Gastrocnemius medialis (tissue), 4 donors: ENCODE measurements around the gene BTRC. TPM values are rescaled to one million over a fixed set of nuclear protein-coding genes. Genes with fewer than 3 reads are reported as not detected.

Experiments
- ATAC-seq, 2 donors: fragments of 150-250 bp; one replicate each; pipeline ENCODE4 v1.9.1; 2016
- DNase-seq, 2 donors: peaks; one replicate each; pipeline ENCODE4 v3.0.0-alpha.2; 2019
- H3K27ac ChIP-seq, 4 donors: fragments of 200-600 bp; sonication (generic); 1 replicate in 1 of 4; 2 replicates in 3 of 4; pipeline ENCODE4 v1.5.1; 2016 to 2018; ENCODE audit warnings: mild to moderate bottlenecking in 2 of 4, moderate library complexity in 1 of 4
- H3K27me3 ChIP-seq, 3 donors: fragments of 200-600 bp; sonication (generic) in 2 of 3; 1 replicate in 1 of 3; 2 replicates in 2 of 3; pipeline versions ENCODE4 v1.5.1 to v1.6.0; 2016 to 2019; ENCODE audit warnings: mild to moderate bottlenecking in 1 of 3, moderate library complexity in 1 of 3
- H3K36me3 ChIP-seq, 2 donors: fragments of 200-600 bp; sonication (generic) in 1 of 2; one replicate each; pipeline ENCODE4 v1.5.1; 2017 to 2018
- H3K4me1 ChIP-seq, 2 donors: fragments of 200-600 bp; sonication (generic) in 1 of 2; one replicate each; pipeline ENCODE4 v1.5.1; 2016 to 2017; ENCODE audit warnings: mild to moderate bottlenecking in 2 of 2
- H3K4me3 ChIP-seq, 4 donors: fragments of 200-600 bp; sonication (generic) in 3 of 4; 1 replicate in 1 of 4; 2 replicates in 3 of 4; pipeline ENCODE4 v1.5.1; 2016 to 2019; ENCODE audit warnings: mild to moderate bottlenecking in 2 of 4
- H3K9me3 ChIP-seq, 3 donors: fragments of 200-600 bp; sonication (generic) in 2 of 3; 1 replicate in 1 of 3; 2 replicates in 2 of 3; pipeline ENCODE4 v1.5.1; 2016 to 2019
- CTCF ChIP-seq, 5 experiments: fragments of 450-650 bp in 3 of 5; fragments of 200-600 bp in 2 of 5; sonication (generic) in 2 of 5; IDR thresholded peaks in 4 of 5; conservative IDR thresholded peaks in 1 of 5; 1 replicate in 4 of 5; 2 replicates in 1 of 5; pipeline ENCODE4 v1.5.1; 2016 to 2019; ENCODE audit warnings: antibody characterized with exemption in 5 of 5, mild to moderate bottlenecking in 3 of 5, moderate library complexity in 3 of 5
- POLR2A ChIP-seq, 2 donors: fragments of 450-650 bp; IDR thresholded peaks; one replicate each; pipeline ENCODE4 v1.6.1; 2017; ENCODE audit warnings: antibody characterized with exemption in 2 of 2, mild to moderate bottlenecking in 2 of 2, moderate library complexity in 2 of 2
- in situ Hi-C, 4 donors: fragments of 200-750 bp; cut with MboI; loops; one replicate each; pipeline versions ENCODE4 v1.15.0 to v1.8.0; 2017; ENCODE audit warnings: low sequenced_read_pairs in 4 of 4
- intact Hi-C: fragments of 100-400 bp; cut with DNase I; formaldehyde crosslinking; loops from one replicate; pipeline ENCODE4 v1.15.1; 2023; ENCODE audit warnings: low total_unique reads
- total RNA-seq, 4 donors: library from RNA; depleted of rRNA; stranded (reverse); fragments of >200 nt; gene quantifications; one replicate each; pipeline versions ENCODE4 v1.1.0 to v1.2.3, GENCODE V29; 2016

BTRC gene
- total RNA-seq, 4 donors from 2014 or later = 8.7 to 17.3 (median 12.6) TPM

- TF ChIP-seq POLR2A (IDR thresholded peaks at IDR 0.05) (no peak), CTCF (IDR thresholded peaks at IDR 0.05 in 4 of 5, conservative IDR thresholded peaks at IDR 0.05 in 1 of 5) (peak in 1 of 5 experiments; percentile 8)
- intact Hi-C loops (loop anchor here (5.0 to 10.0 kb wide), 3 partner anchors 103 to 460 kb away; partner anchors contain the start of genes LBX1 and OGA), in situ Hi-C loops (no loop called here)
- peaks cover 22 to 30% of the 10 kb centered on the region in 2 donors for H3K4me1 ChIP-seq
- H3K9me3 ChIP-seq = no peaks in the 10 kb centered on the region
- H3K4me3 ChIP-seq = peak overlapping the region; percentile 87 to 98 (median 94)
- H3K36me3 ChIP-seq = no peaks in the 10 kb centered on the region
- H3K27me3 ChIP-seq = no peaks in the 10 kb centered on the region
- peak in 1 of 2 donors; percentile 6 for DNase-seq
- peak overlapping the region; percentile 82 to 96 (median 90) for H3K27ac ChIP-seq
- peak; percentile 35 to 38 for ATAC-seq
These were observed 535 bp downstream of the BTRC start for GRCh38 chr10:101354328-101355071.

- ATAC-seq (no peak), DNase-seq (no peak)
- Histone ChIP-seq H3K27ac (peak overlapping the region; percentile 82 to 96 (median 90)), H3K36me3 (no peaks in the 10 kb centered on the region), H3K9me3 (no peaks in the 10 kb centered on the region), H3K4me3 (peak overlapping the region; percentile 87 to 98 (median 94)), H3K27me3 (no peaks in the 10 kb centered on the region), H3K4me1 (peaks cover 22 to 30% of the 10 kb centered on the region in 2 donors)
- in situ Hi-C loops = no loop called here
- intact Hi-C loops = loop anchor here (10.0 kb wide), 1 partner anchor 460 kb away; the partner anchor contains the start of gene OGA
- TF ChIP-seq CTCF (IDR thresholded peaks at IDR 0.05 in 4 of 5, conservative IDR thresholded peaks at IDR 0.05 in 1 of 5) = no peak
- no peak for TF ChIP-seq POLR2A (IDR thresholded peaks at IDR 0.05)
These were observed 1.2 kb downstream of the BTRC start for GRCh38 chr10:101355072-101355706.

GRCh38 chr10:101356132-101356531, 2.2 kb downstream of the BTRC start:
- no peak for DNase-seq
- Histone ChIP-seq H3K4me3 (no peak overlapping the region), H3K4me1 (peaks cover 22 to 30% of the 10 kb centered on the region in 2 donors), H3K9me3 (no peaks in the 10 kb centered on the region), H3K36me3 (no peaks in the 10 kb centered on the region), H3K27me3 (no peaks in the 10 kb centered on the region), H3K27ac (no peak overlapping the region)
- no peak for ATAC-seq
- TF ChIP-seq CTCF (IDR thresholded peaks at IDR 0.05 in 4 of 5, conservative IDR thresholded peaks at IDR 0.05 in 1 of 5) = no peak
- no peak for TF ChIP-seq POLR2A (IDR thresholded peaks at IDR 0.05)
- in situ Hi-C loops = no loop called here
- intact Hi-C loops = loop anchor here (10.0 kb wide), 1 partner anchor 459 kb away; the partner anchor contains the start of gene OGA

- peaks cover 22 to 30% of the 10 kb centered on the region in 2 donors for H3K4me1 ChIP-seq
- no peak for DNase-seq
- intact Hi-C loops (loop anchor here (10.0 kb wide), 1 partner anchor 457 kb away; the partner anchor contains the start of gene OGA), in situ Hi-C loops (no loop called here)
- no peaks in the 10 kb centered on the region for H3K36me3 ChIP-seq
- no peak overlapping the region for H3K4me3 ChIP-seq
- no peaks in the 10 kb centered on the region for H3K27me3 ChIP-seq
- H3K27ac ChIP-seq = no peak overlapping the region
- TF ChIP-seq POLR2A (IDR thresholded peaks at IDR 0.05) (no peak), CTCF (IDR thresholded peaks at IDR 0.05 in 4 of 5, conservative IDR thresholded peaks at IDR 0.05 in 1 of 5) (no peak)
- H3K9me3 ChIP-seq = no peaks in the 10 kb centered on the region
- ATAC-seq = no peak
These were observed 4.0 kb downstream of the BTRC start for GRCh38 chr10:101357958-101358357.
